Urothelium cell line (cell line): Measurements from ENCODE around the gene JMY.

Experiments
- DNase-seq: peaks from one replicate; pipeline ENCODE4 v3.0.0; 2011; ENCODE audit warnings: low spot score, mixed read lengths
- FAIRE-seq: peaks from 2 replicates; lab custom pipeline; 2011; peaks lifted over from hg19 to GRCh38; lab: Jason Lieb, UNC

Gene JMY, protein sequence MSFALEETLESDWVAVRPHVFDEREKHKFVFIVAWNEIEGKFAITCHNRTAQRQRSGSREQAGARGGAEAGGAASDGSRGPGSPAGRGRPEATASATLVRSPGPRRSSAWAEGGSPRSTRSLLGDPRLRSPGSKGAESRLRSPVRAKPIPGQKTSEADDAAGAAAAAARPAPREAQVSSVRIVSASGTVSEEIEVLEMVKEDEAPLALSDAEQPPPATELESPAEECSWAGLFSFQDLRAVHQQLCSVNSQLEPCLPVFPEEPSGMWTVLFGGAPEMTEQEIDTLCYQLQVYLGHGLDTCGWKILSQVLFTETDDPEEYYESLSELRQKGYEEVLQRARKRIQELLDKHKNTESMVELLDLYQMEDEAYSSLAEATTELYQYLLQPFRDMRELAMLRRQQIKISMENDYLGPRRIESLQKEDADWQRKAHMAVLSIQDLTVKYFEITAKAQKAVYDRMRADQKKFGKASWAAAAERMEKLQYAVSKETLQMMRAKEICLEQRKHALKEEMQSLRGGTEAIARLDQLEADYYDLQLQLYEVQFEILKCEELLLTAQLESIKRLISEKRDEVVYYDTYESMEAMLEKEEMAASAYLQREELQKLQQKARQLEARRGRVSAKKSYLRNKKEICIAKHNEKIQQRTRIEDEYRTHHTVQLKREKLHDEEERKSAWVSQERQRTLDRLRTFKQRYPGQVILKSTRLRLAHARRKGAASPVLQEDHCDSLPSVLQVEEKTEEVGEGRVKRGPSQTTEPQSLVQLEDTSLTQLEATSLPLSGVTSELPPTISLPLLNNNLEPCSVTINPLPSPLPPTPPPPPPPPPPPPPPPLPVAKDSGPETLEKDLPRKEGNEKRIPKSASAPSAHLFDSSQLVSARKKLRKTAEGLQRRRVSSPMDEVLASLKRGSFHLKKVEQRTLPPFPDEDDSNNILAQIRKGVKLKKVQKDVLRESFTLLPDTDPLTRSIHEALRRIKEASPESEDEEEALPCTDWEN

DNA sequence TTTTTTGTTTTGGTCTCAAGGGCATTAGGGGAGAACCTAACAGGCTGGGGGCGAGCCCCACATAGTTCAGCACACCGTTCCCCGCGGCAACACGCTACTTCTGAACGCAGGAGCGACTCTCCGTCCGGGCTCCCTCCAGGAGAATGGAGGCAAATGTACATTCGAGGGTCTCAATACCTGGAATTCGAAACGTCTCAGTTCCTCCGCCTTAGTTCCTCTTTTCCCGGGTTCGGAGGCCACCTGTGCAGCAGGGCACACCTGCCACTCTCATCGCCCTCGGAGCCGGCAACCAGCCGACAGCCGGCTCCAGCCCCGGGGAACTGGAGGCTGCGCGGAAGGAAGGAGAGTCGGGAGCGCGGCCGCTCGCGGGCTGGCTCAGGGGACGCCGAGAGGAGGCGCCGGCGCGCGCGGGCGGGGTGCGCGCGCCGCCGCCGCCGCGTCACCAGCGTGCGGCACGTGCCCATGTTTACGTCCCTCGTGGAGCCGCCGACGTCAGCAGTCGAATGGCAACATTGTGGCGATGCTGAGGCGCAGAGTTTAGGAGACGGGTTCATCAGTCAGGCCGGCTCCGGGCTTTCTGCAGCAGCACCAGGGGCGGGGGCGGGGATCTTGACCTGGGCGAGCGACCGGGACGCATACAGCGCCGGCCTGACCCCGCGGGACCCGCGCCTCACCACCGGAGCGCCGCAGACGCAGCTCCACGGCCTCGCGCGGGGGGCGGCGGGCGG is at the start of gene JMY:
JMY (plus strand) TSS at position 498 of the 728 bp plus-strand sequence. CDS start 520 bp downstream, outside the sequence.
- peak; percentile 94 for DNase-seq
- FAIRE-seq: peak; percentile 46

DNA sequence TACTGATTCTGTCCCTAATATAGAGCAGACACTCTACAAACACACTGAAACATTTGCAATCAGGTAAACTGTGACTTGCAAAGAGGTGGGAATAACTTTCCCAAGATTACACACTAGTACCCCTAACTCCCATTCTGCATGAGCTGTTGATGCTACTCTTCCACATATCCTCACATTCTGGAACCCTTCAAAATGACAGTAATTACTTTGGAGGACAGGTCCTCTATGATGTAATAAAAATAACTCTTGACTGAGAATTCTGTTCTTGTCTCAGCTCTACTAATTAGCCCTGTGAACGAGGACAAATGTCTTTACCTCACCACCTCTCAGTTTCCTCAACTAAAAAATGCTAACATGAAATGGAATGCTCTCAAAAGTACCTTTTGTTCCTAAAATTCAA is 49.5 kb upstream of the JMY start:
- no peak for DNase-seq
- FAIRE-seq: no peak

DNA sequence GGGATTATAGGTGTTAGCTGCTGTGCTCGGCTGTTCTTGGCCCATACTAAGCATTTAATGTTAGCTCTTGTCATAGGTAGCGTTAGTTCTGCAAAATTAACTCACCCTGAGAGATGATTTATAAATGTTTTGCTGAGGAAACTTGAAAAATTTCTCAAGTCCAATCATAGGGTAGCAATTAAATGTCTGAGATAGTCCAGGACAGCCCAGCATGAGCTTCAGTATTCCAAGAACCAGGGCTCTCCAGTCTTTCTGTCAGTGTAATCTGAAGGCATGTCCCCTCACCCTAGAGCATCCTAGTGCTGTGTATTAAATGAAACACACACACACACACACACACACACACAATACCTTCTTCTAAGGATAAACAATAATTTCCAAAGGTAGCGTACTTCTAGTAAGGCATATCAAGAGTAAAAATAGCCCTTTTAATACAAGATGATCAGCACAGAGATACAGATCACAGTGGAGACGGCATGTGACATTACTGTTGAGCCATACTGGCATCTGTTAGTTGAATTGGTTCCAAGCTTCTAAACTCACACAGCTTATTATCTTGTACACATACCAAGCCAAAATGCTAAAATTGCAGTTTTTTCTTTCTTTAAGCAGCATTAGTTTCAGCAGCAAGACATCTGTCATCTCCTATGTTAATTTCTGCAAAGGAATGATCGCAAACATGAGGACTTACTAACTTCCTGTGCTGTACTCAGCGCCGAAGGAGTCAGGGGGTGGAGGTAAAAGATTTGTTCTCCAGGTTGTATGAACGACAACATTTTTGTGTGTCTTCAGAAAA is 46.3 kb upstream of the JMY start:
- peak; percentile 46 for FAIRE-seq
- DNase-seq: no peak

DNA sequence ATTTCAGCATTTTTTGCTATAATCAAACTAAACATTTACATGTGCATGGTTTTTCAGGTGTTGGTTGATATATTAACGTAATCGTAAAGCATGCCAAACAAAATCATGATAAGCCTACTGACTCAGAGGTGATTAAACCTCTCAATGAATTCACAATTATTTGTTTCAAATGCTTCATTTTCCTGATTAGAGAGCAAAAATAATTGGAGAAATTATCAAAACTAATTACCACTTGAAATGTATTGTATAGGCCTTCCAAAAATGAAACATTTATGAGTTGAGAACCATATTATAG is 45.7 kb upstream of the JMY start:
- FAIRE-seq (no peak), DNase-seq (no peak)

DNA sequence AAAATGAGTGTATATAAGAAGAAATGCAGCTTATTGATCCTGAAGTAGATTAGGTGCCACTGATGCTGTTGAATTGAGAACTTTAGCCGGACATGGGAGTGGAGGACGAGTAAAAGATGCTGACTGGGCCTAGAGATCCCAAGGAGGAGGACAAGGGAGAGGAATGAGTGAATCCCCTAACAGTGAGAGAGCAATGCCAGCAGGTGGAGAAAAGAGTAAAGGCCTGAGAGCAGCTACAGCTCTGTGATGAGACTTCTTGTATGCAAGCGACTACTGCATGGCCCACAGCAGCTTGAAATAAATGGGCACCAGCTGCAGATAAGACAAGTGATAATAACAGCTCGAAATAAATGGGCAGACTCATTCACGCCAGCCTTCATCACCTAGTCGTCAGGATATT is 44.5 kb upstream of the JMY start:
- FAIRE-seq (no peak), DNase-seq (no peak)

DNA sequence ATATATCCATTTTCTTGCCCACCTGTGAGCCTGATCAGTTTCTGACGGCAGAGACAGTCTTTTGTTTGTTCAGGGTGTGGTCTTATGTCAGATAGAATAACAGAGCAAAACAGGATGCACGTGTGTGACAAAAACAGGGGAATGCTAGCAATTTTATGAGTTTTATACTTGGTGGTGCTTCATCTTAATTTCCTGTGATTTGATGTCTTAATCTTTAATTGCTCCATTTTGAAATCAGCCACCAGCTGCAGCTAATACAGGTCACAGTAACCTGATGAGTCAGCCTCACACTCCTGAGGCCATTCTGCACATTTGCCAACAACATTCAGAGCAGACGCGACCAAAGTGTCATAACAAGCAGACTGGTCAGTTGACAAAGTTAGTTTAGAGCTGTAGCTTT is 42.3 kb upstream of the JMY start:
- FAIRE-seq: no peak
- DNase-seq: peak; percentile 21

DNA sequence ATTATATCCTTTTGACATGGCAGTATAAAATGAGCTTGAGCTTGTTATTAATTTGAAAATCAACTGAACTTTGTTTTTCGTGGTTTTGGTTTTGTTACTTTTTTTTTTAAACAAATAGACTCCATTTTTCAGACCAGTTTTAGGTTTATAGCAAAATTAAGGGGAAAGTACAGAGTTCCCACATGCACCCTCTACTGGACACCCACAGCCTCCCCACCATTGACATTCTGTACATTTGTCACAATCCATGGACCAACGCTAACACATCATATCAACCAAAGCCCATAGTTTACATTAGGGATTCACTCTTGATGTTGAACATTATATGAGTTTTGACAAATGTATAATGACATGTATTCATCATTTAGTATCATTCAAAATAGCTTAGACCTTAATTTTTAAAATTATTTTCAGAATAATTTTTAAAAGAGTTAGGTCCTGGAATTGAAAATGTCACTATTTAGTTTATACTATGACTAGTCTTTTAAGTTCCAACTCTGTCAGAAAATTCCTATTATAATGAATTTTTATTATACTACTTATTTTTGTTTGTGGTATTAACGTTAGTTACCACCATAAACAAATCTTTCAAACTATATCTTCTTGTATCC is 35.3 kb upstream of the JMY start:
- DNase-seq: peak; percentile 21
- no peak for FAIRE-seq

DNA sequence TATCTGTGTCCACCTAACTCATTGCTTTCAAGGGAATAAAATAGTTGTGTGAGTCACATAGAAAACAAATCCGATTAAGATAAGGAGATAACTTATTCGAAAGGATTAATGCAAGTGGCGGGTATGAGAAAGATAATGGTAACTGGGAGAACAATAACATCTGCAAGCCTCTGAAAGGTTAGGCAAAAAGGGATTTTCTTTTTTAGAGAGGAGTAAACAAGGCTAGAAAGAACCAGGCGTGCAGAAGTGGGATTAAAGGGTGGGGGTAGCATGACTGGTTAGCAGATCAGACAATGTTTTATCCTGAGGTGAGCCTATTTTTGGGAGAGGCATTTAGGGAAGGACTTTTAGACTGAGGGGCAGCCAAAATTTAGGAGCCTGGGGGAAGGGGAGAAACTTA is 34.7 kb upstream of the JMY start:
- no peak for FAIRE-seq
- peak; percentile 14 for DNase-seq

DNA sequence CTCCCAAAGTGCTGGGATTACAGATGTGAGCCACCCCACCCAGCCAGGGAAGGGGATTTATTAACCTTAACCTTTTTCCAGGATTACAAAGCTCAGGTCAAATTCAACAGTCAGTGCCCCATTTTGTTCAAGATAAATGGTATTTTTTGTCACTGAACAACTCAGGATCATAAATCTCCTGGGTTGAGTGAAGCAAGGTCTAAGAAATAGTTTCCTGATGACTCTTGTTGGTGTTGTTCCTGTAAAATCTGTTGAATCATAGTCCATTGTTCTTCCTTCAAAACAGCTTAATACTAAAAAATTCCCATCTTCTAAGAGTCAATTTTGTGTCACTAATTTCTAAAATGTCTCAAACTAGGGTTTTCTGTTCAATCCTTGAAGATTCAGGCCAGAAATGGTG is 33.9 kb upstream of the JMY start:
- FAIRE-seq: no peak

DNA sequence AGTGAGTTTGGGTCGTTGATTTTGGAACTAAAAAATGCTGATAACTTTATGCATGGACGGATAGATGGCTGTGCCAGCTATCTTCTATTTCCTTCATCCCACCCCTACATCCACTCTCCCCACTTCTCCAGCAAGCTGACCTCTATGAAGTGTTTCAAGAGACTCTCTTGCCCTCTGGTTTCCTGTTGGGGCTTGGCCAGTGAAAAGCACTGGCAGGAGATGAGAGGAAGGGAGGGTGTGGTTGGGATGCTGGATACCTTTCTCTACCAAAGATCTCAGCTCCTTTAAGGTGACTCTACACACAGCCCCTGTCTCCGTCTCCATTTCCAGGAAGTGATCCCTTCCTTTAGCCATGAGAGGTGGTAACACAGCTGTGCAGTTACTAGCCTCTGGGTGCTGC is 30.0 kb upstream of the JMY start:
- no peak for DNase-seq
- FAIRE-seq: no peak

More for the DNA sequence above, 33.9 kb upstream of the JMY start:
- peak; percentile 62 for DNase-seq

DNA sequence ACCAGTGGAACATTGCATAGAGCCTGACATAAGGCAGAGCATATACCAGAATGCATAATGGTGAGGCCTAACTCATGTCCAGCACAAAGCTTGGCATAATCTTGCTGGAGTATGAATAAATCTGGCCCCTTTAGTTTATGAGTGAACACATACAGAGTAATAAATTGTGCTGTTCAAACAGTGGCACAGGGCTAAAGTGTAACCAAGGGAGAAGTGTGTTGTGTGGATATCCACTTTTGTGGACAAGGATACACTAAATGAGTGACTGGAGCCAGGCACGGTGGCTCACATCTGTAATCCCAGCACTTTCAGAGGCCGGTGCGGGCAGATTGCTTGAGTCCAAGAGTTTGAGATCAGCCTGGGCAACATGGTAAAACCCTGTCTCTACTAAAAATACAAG is 29.4 kb upstream of the JMY start:
- FAIRE-seq (no peak), DNase-seq (no peak)

DNA sequence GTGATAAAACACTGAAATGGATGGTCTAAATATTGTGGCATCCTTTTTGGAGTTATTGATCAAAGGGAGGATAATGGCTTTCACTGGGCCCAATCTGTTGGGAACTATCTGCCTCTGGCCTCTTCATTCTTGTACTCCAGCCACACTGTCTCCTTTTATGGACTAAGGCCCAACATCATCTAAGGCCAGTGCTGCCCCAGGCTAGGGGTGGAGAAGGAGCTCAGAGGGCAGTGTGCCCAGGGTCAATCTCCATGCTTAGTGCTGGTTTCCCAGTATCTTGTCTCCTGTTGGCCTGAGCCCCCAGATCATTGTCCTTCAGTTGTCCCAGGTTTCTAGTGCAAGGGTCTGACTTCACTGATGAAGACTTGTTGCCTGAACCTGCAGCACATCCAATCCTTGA is 26.4 kb upstream of the JMY start:
- FAIRE-seq (no peak), DNase-seq (no peak)

DNA sequence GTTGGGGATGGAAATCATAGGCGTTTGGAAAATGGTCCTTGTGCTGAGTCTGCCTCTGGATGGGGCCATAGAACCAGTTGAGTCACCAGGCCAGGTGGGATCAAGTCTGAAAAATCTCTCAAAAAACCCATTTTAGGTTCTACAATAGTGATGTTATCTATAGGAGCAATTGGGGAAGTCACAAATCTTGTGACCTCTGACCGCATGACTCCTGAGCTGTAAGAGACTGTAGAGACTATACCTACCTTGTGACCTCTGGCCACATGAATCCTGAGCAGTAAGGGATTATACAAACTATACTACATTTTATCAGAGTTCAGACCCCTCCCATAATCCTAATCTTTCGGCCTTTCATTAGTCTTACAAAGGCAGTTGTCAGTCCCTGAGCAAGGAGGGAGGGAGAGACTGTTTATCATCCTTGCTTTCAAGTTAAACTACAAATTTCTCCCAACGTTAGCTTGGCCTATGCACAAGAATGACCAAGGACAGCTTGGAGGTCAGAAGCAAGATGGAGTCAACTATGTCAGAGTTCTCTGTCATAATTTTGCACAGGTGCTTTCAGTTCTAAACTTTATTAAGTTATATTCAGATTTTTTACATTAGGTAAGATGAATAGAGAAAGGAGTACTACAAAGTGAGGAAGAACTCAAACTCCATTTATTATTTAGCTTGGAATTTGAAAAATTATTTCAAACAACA is 11.5 kb upstream of the JMY start:
- DNase-seq (no peak), FAIRE-seq (no peak)

DNA sequence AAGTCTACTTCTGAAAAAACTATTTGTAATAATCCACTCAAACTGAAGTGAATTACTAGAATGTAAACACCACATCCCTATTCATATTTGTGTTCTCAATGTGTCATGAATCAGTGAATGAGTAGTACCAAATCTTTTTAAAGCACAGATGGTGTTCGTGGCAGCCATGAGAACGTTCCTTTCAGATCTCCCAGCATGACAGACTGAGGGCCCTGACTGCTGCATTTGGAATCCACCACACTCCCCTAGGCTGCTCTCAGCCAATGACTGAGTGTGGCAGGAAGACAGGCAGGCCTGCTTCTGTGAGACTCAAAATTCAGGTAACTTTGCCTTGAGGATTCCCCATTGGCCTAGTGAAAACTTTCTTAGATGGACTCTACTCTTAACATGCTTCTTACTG is 10.9 kb upstream of the JMY start:
- FAIRE-seq (no peak), DNase-seq (no peak)

DNA sequence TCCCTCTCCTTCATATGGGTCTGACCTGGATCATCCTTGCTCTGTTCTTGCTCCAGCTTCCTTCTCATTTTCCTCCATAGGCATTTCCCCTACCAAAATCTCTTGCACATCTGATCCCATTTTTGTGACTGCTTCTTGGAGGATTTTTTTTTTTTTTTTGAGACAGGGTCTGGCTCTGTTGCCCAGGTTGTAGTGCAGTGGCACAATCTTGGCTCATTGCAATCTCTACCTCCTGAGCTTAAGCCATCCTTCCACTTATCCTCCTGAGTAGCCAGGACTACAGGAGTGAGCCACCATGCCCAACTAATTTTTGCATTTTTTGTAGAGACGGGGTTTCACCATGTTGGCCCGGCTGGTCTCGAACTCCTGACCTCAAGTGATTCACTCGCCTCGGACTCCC is 10.5 kb upstream of the JMY start:
- FAIRE-seq (no peak), DNase-seq (no peak)

DNA sequence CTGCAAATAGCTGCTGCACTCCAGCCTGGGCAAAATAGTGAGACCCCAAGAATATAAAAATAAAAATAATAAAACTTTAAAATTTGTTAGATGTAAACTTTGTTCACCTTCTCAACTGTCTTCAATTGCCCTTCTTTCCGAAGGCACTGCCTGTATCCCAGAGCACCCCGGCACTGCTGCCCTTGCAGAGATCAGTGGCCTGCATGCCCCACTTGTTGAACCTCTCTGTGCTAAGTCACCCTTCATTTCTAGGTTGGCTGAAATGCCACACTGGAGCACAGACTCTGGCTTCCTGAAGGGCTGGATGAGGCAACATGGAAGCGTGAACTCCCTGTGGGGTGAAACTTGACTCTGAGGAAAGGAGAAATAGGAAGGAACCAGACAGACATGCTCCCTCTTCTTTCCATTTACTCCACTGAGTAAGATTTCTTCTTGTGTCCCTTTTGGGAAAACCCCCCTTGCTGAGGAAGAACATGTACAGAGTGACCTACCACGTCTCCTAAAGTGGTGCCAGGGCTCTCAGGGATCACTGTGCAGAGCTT is 8.4 kb upstream of the JMY start:
- FAIRE-seq: no peak
- no peak for DNase-seq

DNA sequence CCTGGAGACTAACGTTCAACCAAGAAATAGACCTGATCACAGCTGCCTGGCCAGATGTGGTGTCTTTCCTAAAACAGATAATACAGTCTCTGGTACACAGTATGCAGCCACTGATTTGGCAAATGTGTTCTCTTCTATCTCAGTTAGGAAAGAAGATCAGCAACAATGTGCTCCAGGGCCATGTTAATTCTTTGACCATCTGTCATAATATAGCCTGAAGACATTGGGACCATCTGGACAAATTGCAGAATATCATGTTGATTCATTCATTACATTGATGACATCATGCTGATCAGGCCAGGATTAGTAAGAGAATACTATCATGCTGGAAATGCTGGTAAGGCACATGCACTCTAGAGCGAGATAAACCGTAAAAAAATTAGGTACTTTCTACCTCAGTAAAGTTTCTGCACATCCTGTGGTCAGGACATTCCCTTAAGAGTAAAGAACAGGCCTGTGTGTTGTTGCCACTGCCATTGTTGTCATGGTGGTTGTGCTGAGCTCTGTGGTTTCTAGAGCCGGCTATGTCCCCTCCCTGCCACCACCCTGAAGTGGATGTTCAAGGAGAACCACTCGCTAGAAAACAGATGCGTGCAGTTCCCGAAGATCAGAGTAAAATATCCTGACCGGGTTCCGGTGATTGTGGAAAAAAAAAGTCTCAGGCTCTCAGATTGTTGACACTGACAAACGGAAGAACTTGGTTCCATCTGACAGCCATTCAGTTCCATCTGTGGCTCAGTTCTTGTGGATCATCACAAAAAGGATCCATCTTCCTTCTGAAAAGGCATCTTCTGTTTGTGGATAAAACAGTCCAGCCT is 6.4 kb upstream of the JMY start:
- DNase-seq (no peak), FAIRE-seq (no peak)

DNA sequence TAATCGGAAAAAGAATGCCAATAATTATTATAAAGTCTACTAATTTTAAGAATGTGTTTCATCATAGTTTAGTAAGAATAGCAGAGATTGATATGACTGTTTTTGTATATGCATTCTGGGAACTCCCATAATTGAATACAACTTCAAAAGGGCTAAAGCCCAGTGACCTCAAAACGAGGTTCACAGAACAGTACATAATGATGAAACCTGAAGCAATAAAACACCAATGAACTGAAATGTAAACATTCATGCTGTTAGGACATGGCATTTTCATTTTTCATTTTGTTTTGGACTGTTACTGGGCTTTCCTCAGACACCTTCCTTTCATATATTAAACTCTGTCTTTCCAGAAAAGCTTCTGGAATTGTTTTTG is 684 bp upstream of the JMY start:
- FAIRE-seq: no peak

More for the DNA sequence above, 684 bp upstream of the JMY start:
- no peak for DNase-seq
